Measurements from ENCODE around the gene GPR63.

DNA sequence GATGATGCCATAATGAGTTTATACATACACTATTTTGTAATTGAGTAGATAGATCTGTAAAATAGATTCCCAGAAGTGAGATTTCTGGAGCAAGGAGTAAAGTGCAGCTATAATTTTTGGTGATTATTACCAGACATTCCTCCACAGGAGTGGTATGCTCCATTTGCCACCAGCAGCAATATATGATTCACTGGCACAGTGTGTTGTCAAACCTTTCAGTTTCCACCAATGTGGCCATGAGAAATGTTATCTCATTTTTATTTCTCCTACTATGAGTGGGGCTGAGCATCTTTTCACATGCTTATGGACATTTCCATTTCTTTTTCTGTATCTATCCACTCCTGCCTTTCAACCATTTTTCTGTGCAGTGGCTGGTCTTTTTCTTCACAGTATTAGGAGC, 70.5 kb downstream of the GPR63 start:
- TF ChIP-seq CTCF (IDR thresholded peaks at IDR 0.05; ENCODE audit: low read depth, low read length, poor library complexity, severe bottlenecking) (no peak), EZH2phosphoT487 (IDR thresholded peaks at IDR 0.05; ENCODE audit: borderline replicate concordance, low read length) (no peak)
